ENCODE measurements around the gene TRERF1.
"Not testable (repeated sequence)": the region's sequence is repeated elsewhere in the genome, so short reads cannot be mapped to it uniquely, and the experiment has no call there.

Gene TRERF1

DNA sequence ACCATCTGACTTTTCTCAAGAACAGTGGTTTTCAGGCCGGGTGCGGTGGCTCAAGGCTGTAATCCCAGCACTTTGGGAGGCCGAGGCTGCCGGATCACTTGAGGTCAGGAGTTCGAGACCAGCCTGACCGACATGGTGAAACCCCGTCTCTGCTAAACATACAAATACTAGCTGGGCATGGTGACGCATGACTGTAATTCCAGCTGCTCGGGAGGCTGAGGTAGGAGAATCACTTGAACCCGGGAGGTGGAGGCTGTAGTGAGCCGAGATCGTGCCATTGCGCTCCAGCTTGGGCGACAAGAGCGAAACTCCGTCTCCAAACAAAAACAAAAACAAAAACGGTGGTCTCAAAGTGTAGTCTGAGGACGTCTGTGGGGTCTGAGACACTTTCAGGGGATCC lies 235.2 kb downstream of the TRERF1 start:
- not testable (repeated sequence) for DNase-seq

- no peak for DNase-seq
Observed at GRCh38 chr6:42212442-42212841, 239.3 kb downstream of the TRERF1 start.

GRCh38 chr6:42211726-42212125 lies 240.0 kb downstream of the TRERF1 start:
- DNase-seq, result no peak

DNA sequence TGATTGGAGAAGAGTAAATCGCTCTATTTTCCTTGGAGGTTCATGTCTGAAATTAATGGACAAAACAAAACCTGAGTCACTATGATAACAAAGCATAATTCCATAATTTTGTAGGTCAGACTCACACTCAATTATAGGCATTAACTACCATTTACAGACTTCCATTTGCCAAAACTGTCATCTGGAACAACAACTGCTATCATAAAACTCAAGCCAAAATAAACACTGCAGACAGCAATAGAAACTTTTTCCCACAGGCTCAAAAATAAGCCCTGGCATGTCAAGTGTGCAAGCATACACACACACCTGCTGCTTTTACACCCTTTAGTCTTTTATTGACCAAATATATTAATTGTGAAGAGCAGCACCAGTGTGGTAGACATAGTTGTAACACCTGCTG lies 241.2 kb downstream of the TRERF1 start:
- DNase-seq, result peak; percentile 55 to 87

DNA sequence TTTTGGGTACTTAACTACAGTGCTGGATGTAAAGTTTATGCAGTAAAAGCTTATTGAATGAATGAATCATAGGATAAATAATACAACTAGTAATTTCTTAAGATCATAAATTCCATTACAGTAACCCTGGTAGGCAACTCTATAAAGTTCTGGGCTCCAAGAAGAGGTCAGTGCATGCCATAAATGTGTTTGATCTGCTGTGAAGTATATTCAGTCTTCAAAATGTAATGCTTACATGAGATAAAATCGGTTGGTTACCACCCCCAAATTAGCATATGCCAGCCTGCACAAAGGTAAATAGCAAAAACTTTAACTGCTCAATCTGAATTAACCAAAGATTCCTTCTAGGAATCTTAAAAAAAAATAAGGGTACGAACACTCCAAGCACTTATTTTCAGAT lies 244.2 kb downstream of the TRERF1 start:
- not testable (repeated sequence) for DNase-seq

GRCh38 chr6:42204768-42205282 lies 246.9 kb downstream of the TRERF1 start:
- no peak for DNase-seq

- DNase-seq, result no peak
Observed at GRCh38 chr6:42203183-42203582, 248.5 kb downstream of the TRERF1 start.

DNA sequence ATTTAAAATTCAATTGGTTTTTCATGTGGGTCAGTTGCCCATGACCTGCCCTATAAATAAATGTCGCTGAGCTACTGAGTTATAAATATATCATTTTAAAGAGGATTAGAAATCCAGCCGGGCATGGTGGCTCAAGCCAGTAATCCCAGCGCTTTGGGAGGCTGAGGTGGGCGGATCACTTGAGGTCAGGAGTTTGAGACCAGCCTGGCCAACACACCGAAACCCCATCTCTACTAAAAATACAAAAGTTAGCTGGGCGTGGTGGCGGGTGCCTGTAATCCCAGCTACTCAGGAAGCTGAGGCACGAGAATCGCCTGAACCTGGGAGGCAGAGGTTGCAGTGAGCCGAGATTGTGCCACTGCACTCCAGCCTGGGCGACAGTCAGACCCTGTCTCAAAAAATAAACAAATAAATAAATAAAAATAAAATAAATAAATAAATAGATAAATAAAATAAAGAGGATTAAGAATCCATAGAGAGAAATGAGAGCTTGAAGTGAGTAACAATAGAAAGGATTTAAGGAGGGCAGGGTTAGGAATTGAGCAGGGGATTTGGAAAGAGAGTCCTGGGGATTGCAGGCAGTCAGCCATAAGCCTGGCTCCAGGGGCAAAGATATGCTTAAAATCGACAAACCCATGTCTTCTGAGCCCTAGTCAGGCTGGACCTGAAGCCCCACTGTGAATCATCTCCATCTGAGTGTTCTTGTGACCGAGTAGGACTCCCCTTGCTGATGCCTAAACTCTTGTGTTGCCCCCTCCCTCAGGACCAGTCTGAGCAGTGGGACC lies 249.4 kb downstream of the TRERF1 start:
- DNase-seq, result not testable (repeated sequence)

DNA sequence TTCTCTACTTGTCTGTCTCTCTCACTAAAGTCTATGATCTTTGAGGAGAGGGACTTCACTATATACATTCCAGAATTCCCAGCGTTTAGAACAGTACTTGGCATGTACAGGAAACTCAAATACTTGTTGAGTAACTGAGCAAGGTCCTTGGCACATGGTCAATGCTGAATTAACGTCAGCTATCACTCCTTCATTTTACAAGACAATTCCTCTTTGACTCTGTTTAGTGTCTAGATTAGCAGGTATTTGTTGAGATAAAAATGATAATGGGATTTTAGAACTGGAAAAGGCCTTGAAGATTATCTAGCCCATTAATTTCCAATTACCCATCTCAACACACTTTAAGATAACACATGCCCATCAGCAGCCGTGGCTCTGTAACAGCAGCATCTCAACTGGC lies 250.3 kb downstream of the TRERF1 start:
- no peak for DNase-seq

DNA sequence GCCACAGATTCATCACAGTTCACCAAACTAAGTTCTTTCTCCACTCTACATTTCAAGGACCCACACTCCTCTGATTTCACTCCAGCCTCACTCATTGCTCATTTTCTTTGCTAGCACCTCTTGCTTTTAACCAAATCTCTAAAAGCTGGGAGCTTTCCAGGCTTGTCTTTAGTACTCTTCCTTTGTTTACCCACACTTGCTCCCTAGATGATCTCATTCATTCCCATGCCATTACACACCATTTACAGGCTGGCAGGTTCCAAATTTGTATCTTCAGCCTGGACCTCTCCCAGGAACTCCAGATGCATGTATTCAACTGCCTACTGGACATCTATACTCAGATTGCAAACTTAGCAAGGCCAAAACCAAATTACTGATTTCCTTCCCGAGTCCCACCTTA lies 251.7 kb downstream of the TRERF1 start:
- no peak for DNase-seq

- no peak for DNase-seq
Observed at GRCh38 chr6:42199106-42199981, 252.4 kb downstream of the TRERF1 start.

DNA sequence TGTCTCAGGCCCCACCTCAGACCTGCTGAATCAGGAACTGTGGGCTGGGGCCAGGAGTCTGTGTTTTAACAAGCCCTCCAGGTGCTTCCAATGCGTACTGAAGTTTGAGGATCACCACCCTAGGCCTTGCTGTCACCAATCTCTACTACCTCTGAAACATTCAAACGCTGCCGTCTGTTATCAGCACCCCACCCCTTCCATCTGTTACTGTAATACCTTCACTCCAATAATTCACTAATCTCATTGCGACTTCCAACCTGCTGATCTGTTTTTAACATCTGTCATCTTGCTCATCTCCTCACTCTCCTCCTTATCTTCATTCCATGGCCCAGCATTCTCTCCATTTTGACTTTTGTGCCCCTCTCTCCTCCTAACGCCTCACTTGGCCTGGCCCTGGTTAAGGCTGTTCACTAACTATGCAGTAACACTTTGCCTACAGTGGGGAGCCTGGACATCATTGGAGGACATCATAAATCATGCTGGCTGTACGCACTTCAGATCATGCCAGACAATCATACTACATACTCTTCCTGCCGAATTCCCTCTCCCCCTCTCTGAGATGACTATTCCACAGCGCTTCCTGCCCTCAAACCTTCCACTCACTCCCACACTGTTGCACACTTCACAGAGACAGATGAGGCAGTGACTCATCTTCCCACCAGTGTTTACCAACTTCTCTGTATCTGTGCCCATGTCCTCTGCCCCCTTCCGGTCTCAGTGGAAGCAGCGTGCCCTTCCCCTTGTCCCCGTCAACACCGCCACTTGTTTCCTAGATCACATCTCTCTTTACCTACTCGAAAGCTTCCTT lies 254.0 kb downstream of the TRERF1 start:
- DNase-seq, result no peak

- no peak for DNase-seq
Observed at GRCh38 chr6:42195415-42195814, 256.3 kb downstream of the TRERF1 start.

DNA sequence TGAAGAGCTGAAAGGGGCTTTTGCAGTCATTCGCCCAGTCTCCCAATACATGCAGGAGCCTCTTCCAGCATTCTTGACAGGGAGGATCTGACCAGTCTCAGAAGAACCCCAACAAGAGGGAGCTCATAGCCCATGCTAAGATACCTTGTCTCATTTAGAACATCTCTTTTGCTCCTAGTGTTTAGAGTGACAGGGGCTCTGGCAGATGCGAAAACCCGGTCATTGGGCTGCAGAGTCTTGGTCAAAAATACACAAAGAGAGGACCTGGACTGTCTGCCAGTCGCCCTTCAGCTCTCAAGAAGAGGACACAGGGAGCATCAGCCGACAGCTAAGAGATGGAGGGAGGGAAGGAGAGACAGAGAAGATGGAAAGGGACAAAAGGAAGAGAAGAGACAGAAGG lies 257.7 kb downstream of the TRERF1 start:
- DNase-seq, result no peak

GRCh38 chr6:42193491-42193894 lies 258.2 kb downstream of the TRERF1 start:
- no peak for DNase-seq

DNA sequence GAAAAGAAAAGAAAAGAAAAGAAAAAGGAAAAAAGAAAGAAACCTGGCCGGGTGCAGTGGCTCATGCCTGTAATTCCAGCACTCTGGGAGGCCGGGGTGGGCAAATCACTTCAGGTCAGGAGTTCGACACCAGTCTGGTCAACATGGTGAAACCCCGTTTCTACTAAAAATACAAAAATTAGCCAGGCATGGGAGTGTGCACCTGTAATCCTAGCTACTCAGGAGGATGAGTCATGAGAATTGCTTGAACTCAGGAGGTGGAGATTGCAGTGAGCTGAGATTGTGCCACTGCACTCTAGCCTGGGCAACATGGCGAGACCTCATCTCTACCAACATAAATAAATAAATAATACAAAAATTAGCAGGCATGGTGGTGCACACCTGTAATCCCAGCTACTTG lies 259.3 kb downstream of the TRERF1 start:
- DNase-seq, result not testable (repeated sequence)

DNA sequence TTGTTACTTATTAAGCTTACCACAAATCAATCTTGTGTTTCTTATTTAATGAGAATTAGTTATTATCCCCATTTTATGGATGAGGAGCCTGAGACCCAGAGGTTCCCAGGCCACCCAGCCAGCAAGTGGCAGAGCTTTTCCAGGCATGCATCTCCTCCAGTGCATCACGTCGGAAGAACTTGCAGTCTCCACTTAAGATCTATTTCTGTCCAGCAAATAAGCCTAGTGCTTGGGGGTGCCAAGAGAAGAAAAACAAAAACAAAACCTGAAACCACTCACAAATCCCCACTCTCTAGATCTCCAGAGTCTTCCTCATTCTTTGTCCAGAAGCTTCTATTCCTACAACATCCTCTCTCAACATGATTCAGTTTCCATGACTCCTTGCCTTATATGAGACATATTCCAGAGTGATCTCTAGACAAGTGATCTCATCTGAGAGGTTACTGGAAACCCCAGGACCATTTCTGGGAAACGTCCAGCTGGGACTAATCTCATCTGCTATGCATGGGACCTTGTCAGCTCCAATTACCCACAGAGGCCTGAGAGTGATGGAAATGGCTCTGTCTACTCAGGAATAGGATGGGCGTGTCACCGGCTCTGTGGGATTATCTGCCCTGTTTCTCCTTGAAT lies 261.1 kb downstream of the TRERF1 start:
- DNase-seq, result no peak

GRCh38 chr6:42188406-42188805 lies 263.3 kb downstream of the TRERF1 start:
- no peak for DNase-seq

DNA sequence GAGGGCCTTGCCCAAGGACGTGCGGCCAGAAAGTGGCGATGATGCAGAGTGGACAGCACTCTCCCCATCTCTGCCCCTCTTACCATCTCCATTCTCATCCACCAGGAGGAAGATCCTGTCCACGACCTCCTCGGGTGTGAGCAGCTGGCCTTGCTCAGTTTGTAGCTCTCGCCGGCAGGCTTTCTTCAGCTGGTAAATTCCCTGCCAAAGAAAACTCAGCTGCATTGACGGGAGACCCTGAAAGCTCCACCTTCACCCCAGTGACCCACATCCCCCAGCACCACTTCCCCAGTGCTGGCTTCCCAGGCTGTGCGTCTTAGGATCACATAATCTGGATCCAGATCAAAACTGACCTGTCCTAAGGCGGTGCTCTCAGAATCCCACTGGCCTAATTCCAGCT lies 266.1 kb downstream of the TRERF1 start:
- no peak for DNase-seq

GRCh38 chr6:42184475-42184874 lies 267.3 kb downstream of the TRERF1 start:
- DNase-seq, result no peak

- no peak for DNase-seq
Observed at GRCh38 chr6:42182101-42182500, 269.6 kb downstream of the TRERF1 start.

DNA sequence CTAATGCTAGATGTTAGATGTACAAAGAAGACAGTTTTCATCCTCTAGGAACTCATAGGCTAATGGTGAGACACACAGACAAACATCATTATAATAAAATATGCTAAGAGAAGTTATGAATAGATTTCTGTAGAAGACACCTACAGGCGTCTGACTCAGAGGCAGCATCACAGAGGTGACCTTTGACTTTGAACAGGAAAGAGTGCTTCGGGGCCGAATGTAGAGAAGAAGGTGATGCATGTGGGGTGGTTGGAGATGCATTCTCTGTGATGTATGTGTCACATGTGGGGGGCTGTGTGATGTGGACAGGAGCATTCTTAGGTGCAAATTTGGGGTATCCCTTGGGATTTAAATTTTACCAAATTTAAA lies 271.8 kb downstream of the TRERF1 start:
- DNase-seq, result no peak

Data from NCI-H2081 (cell line).